Heart left ventricle (tissue), 16 donors: ENCODE data around the gene UROS. TPM values are rescaled to one million over a fixed set of nuclear protein-coding genes. Genes with fewer than 3 reads are reported as not detected.

ENCODE experiments used
- ATAC-seq, 4 donors: fragments of 200-7000 bp; cut with Tn5 transposase; one replicate each; pipeline ENCODE4 v1.9.1; 2020 to 2022; ENCODE audit warnings: moderate library complexity in 4 of 4, mild to moderate bottlenecking in 3 of 4, moderate number of reproducible peaks in 1 of 4
- DNase-seq, 5 donors: peaks; one replicate each; pipeline ENCODE4 v3.0.0-alpha.2; 2020
- H3K27ac ChIP-seq, 12 donors: fragments of 200-600 bp; sonication (generic) in 4 of 12; one replicate each; pipeline versions ENCODE4 v1.5.0 to v1.8.0; 2016 to 2022; ENCODE audit warnings: mild to moderate bottlenecking in 2 of 12
- H3K27me3 ChIP-seq, 9 donors: fragments of 200-600 bp; sonication (generic) in 2 of 9; one replicate each; pipeline versions ENCODE4 v1.5.1 to v1.8.0; 2016 to 2022; ENCODE audit warnings: mild to moderate bottlenecking in 3 of 9
- H3K36me3 ChIP-seq, 9 donors: fragments of 200-600 bp; sonication (generic) in 2 of 9; one replicate each; pipeline versions ENCODE4 v1.5.0 to v1.8.0; 2018 to 2022; ENCODE audit warnings: mild to moderate bottlenecking in 2 of 9
- H3K4me1 ChIP-seq, 12 donors: fragments of 200-600 bp; sonication (generic) in 4 of 12; one replicate each; pipeline versions ENCODE4 v1.5.0 to v1.8.0; 2016 to 2022; ENCODE audit warnings: mild to moderate bottlenecking in 3 of 12
- H3K4me3 ChIP-seq, 12 donors: fragments of 200-600 bp; sonication (generic) in 4 of 12; one replicate each; pipeline versions ENCODE4 v1.5.0 to v1.8.0; 2017 to 2022; ENCODE audit warnings: mild to moderate bottlenecking in 9 of 12, moderate library complexity in 4 of 12
- H3K9me3 ChIP-seq, 12 donors: fragments of 200-600 bp; sonication (generic) in 4 of 12; one replicate each; pipeline versions ENCODE4 v1.5.0 to v1.8.0; 2016 to 2022; ENCODE audit warnings: mild to moderate bottlenecking in 1 of 12
- CTCF ChIP-seq, 12 donors: fragments of 200-600 bp; sonication (generic) in 4 of 12; IDR thresholded peaks; one replicate each; pipeline versions ENCODE4 v1.5.0 to v1.8.0; 2018 to 2022; ENCODE audit warnings: antibody characterized with exemption in 12 of 12, mild to moderate bottlenecking in 5 of 12
- POLR2A ChIP-seq, 2 donors: fragments of 450-650 bp; IDR thresholded peaks; one replicate each; pipeline ENCODE4 v1.6.1; 2017; ENCODE audit warnings: antibody characterized with exemption in 2 of 2, mild to moderate bottlenecking in 2 of 2, moderate library complexity in 2 of 2
- whole genome bisulfite sequencing, 4 donors: extraction: QIAGEN DNeasy Blood & Tissue Kit in 2 of 4; methylation state at CpG; one replicate each; pipeline versions ENCODE4 v1.1.5 to v1.1.7; 2013 to 2018; 5-methylcytosine and 5-hydroxymethylcytosine counted together
- intact Hi-C, 10 donors: fragments of 100-400 bp; cut with DNase I; formaldehyde crosslinking; loops; one replicate each; pipeline versions ENCODE4 v1.11.1 to v1.14.2; 2022
- microRNA counts, 2 donors: library from miRNA; unstranded; fragments of <30 nt; microRNA quantifications; one replicate each; lab custom pipeline; 2016
- microRNA-seq, 4 donors: library from miRNA; unstranded; fragments of <30 nt; microRNA quantifications; one replicate each; pipeline versions ENCODE4 to v1.2.0, GENCODE V29; 2017 to 2020
- polyA plus RNA-seq, 2 donors: library from polyadenylated mRNA; stranded (reverse); fragments of 200-250 nt; gene quantifications; one replicate each; pipeline ENCODE4 v1.2.3, GENCODE V29; 2013
- total RNA-seq, 9 donors: library from RNA; depleted of rRNA in 2 of 9; stranded (reverse); fragments of >200 nt in 2 of 9; fragmentation: NEBNext Ultra II Directional in 3 of 9; extraction: Animal tissue kit (Norgen Biotek cat#: 25700) in 3 of 9; gene quantifications; one replicate each; pipeline versions ENCODE4 v1.1.0 to v1.2.4, GENCODE V29; 2016 to 2023
- donor health status: ischemic (EF 13 %, LVEDD 7.1; RV severe dilation, severe dysfunction).
- donor health status: healthy with polysubstance abuse.
- donor health status: DM: no; HTN: yes; CAD: no.
- donor health status: DM: no; HTN: no; CAD: no.
- donor health status: ischemic (EF 25% LVEDD 6.9; RV normal size, moderate dysfunction).
- donor health status: ischemic (EF 25% LVEDD 5.7; RV mildly dilated, moderate dysfunction).
- donor health status: healthy.
- donor health status: DM: yes; HTN: yes; CAD: no.
- donor health status: ischemic (EF 35%, LVEDD 5.7; RV mildly dilated, moderate dysfunction).
- donor health status: nonischemic (EF 11% LVEDD 7.7; RV severe dilation, severe dysfunction).
- donor health status: DM: yes; HTN: yes; CAD: no.
- donor health status: PGD.
- donor health status: ischemic (EF 29% LVEDD 5.4; RV normal size, mild dysfunction).
- donor health status: nonischemic (EF 23%, LVEDD 6.1; RV moderate dilation, normal function).

The UROS gene
- total and polyA plus RNA-seq, 11 donors: 38.3 to 81.4 (median 68.5) TPM

GRCh38 chr10:125742465-125742864 lies 80.6 kb downstream of the UROS start:
- no peak overlapping the region for H3K4me3 ChIP-seq
- H3K36me3 ChIP-seq: peaks cover 10 to 100% (median 99%) of the 10 kb centered on the region in 9 donors
- no peak for TF ChIP-seq POLR2A (IDR thresholded peaks at IDR 0.05)
- peak in 1 of 12 donors; percentile 10 for TF ChIP-seq CTCF (IDR thresholded peaks at IDR 0.05)
- no peaks in the 10 kb centered on the region for H3K4me1 ChIP-seq
- no peaks in the 10 kb centered on the region for H3K27me3 ChIP-seq
- H3K9me3 ChIP-seq: no peaks in the 10 kb centered on the region
- DNase-seq: no peak
- 70 to 77% (median 74%) methylated on average over 2 of the region's 2 CpGs for WGBS, 4 donors
- H3K27ac ChIP-seq: no peak overlapping the region
- ATAC-seq: no peak
- intact Hi-C loops: loop anchor here in 1 of 10 donors (10.0 kb wide), 1 partner anchor 82 kb away; the partner anchor contains the start of genes BCCIP and UROS

- 87 to 93% (median 91%) methylated on average over 7 of the region's 7 CpGs for WGBS, 4 donors
- Histone ChIP-seq H3K4me3 (no peak overlapping the region), H3K27me3 (no peaks in the 10 kb centered on the region), H3K27ac (no peak overlapping the region), H3K9me3 (no peaks in the 10 kb centered on the region), H3K4me1 (no peaks in the 10 kb centered on the region), H3K36me3 (peaks cover 5 to 100% (median 100%) of the 10 kb centered on the region in 9 donors)
- ATAC-seq (no peak), DNase-seq (no peak)
- TF ChIP-seq CTCF (IDR thresholded peaks at IDR 0.05): no peak
- TF ChIP-seq POLR2A (IDR thresholded peaks at IDR 0.05): no peak
- intact Hi-C loops: loop anchor here in 1 of 10 donors (10.0 kb wide), 1 partner anchor 85 kb away; the partner anchor contains the start of genes BCCIP and UROS
These were observed 82.9 kb downstream of the UROS start for GRCh38 chr10:125739994-125740679.

MicroRNAs encoded within 50 kb of the gene (microRNA counts, 767-probe panel; counts per million panel counts)
- microRNA hsa-miR-4484 (lab: Ali Mortazavi, UCI): 0 to 71.6 counts per million in 2 donors

Small RNA genes within 50 kb of the gene (microRNA-seq; reads per million reads assigned to microRNA genes)
- 0.83 to 5.1 (median 2.1) reads per million in 4 donors for gene MIR4484

Other genes with a start within 250 kb of the UROS start
- not detected for gene TEX36, start 140.1 kb downstream of the UROS start, total RNA-seq
- gene TEX36, start 140.1 kb downstream of the UROS start, polyA plus RNA-seq: not detected
- 10 to 100 TPM in 4 of 9 donors, 1 to 10 TPM in 5; 6.9 to 13.9 (median 9.8) TPM for gene EDRF1, start 103.5 kb downstream of the UROS start, total RNA-seq
- gene EDRF1, start 103.5 kb downstream of the UROS start, polyA plus RNA-seq: 10 to 100 TPM in 1 of 2 donors, 1 to 10 TPM in 1; 8.7 to 10.0 TPM
- under 1 TPM in 2 of 9 donors, not detected in 7; 0.09 to 0.25 TPM for gene MMP21, start 47.4 kb downstream of the UROS start, total RNA-seq
- under 1 TPM in 1 of 2 donors, not detected in 1; 0.11 TPM for gene MMP21, start 47.4 kb downstream of the UROS start, polyA plus RNA-seq
- gene BCCIP, start 288 bp upstream of the UROS start, total RNA-seq: 10 to 100 TPM; 31.3 to 62.2 (median 44.4) TPM
- 10 to 100 TPM; 72.6 to 81.0 TPM for gene BCCIP, start 288 bp upstream of the UROS start, polyA plus RNA-seq
- 10 to 100 TPM; 26.7 to 60.7 (median 44.1) TPM for gene DHX32, start 58.0 kb upstream of the UROS start, total RNA-seq
- gene DHX32, start 58.0 kb upstream of the UROS start, polyA plus RNA-seq: 10 to 100 TPM; 24.6 to 28.8 TPM
- 1 to 10 TPM in 1 of 9 donors, under 1 TPM in 5, not detected in 3; 0.33 to 1.8 (median 0.39) TPM for gene FANK1, start 73.3 kb upstream of the UROS start, total RNA-seq
- gene FANK1, start 73.3 kb upstream of the UROS start, polyA plus RNA-seq: under 1 TPM; 0.47 to 0.53 TPM